Testis (tissue), 5 donors: ENCODE measurements around the gene MRPL40. TPM values are rescaled to one million over a fixed set of nuclear protein-coding genes. Genes with fewer than 3 reads are reported as not detected.

ENCODE experiments used
- DNase-seq: peaks from one replicate; pipeline ENCODE4 v3.0.0-alpha.2; 2019
- H3K27ac ChIP-seq, 2 donors: fragments of 200-600 bp; sonication (generic); one replicate each; pipeline ENCODE4 v1.5.1; 2019
- H3K27me3 ChIP-seq: fragments of 200-600 bp; sonication (generic); one replicate; pipeline ENCODE4 v1.5.1; 2019
- H3K36me3 ChIP-seq: fragments of 200-600 bp; sonication (generic); one replicate; pipeline ENCODE4 v1.5.1; 2017; ENCODE audit warnings: low read depth; ENCODE audit errors: missing control alignments
- H3K4me1 ChIP-seq: fragments of 200-600 bp; sonication (generic); one replicate; pipeline ENCODE4 v1.5.1; 2019
- H3K4me3 ChIP-seq, 2 donors: fragments of 200-600 bp; sonication (generic); one replicate each; pipeline ENCODE4 v1.5.1; 2017 to 2019
- H3K9me3 ChIP-seq: fragments of 200-600 bp; sonication (generic); one replicate; pipeline ENCODE4 v1.5.1; 2017
- POLR2A ChIP-seq: fragments of 450-650 bp; IDR thresholded peaks from one replicate; pipeline ENCODE4 v1.6.1; 2017; ENCODE audit warnings: antibody characterized with exemption, mild to moderate bottlenecking, moderate library complexity
- WGBS, 2 donors: methylation state at CpG; one replicate each; pipeline ENCODE4 v1.1.5; 2018; 5-methylcytosine and 5-hydroxymethylcytosine counted together
- intact Hi-C: fragments of 100-400 bp; cut with DNase I; formaldehyde crosslinking; loops from one replicate; pipeline ENCODE4 v1.15.1; 2023; ENCODE audit warnings: low total_unique reads
- long read RNA-seq, 2 donors: transcript quantifications; one replicate each; lab custom pipeline, GENCODE V29; 2026
- polyA plus RNA-seq: library from polyadenylated mRNA; stranded (reverse); fragments of 350-450 nt; fragmentation: Illumina TruSeq; extraction: RNeasy Lipid Tissue Mini Kit (QIAGEN cat#74804); gene quantifications from one replicate; pipeline ENCODE4 v1.2.3, GENCODE V29; 2014; ENCODE audit warnings: low read depth, low replicate concordance; ENCODE audit not compliant: insufficient read depth
- total RNA-seq, 2 donors: library from RNA; depleted of rRNA; stranded (reverse); fragments of >200 nt; gene quantifications; one replicate each; pipeline ENCODE4 v1.2.3, GENCODE V29; 2016
- TF ChIP-seq, protein P1 (sequence below), 3 experiments: fragments of 450-650 bp in 2 of 3; fragments of 200-600 bp in 1 of 3; sonication (generic) in 1 of 3; IDR thresholded peaks; one replicate each; pipeline ENCODE4 v1.5.1; 2016 to 2019; ENCODE audit warnings: antibody characterized with exemption in 3 of 3, mild to moderate bottlenecking in 2 of 3, moderate library complexity in 1 of 3

Gene MRPL40
- total RNA-seq (10 to 100 TPM; 28.9 to 29.2 TPM), polyA plus RNA-seq (53.8 TPM)
- long read RNA-seq, donor 1, transcript MRPL40-201 (4 exons, 1,387 nt) = major isoform, 48 of 51 reads
- long read RNA-seq, donor 1, partial matches to known transcripts = 0 of 51 reads
- long read RNA-seq, donor 1, other reads (novel, unspliced or antisense) = 0 of 51 reads
- long read RNA-seq, donor 2, transcript MRPL40-201 (4 exons, 1,387 nt) = major isoform, 29 of 31 reads
- long read RNA-seq, donor 2, partial matches to known transcripts = 0 of 31 reads
- long read RNA-seq, donor 2, other reads (novel, unspliced or antisense) = 0 of 31 reads

DNA sequence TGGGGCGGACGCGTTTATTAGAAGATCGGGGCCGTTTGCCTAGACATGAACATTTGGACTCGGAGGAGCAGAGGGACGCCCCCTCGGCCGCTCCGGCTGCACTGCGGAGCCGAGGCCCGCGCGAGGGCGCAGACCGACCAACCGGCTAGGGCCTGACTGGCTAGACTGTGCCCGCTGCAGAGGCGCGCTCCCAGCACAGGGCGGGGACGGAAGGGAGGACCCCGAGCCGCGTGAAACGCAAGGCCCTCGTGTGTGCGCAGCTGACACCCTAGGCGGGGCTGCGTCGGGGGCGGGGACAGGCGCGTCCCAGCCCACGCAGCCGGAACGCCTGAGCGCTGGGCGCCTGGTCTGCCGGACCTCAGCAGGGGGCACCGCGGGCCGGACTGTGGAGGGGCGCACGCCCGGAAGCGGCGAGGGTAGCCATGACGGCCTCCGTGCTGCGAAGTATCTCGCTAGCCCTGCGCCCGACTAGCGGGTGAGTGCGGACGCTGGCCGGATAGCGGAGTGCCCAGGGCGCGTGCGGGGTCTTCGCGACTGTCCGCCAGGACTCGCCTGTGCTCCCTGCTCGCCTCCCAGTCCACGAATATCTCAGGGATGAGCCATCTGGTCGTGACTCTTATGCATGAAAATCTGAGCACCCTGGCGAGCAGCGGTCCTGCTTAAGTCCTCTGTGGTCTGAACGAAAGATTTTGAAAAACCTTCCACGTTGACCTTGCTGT lies at the start of gene MRPL40:
Gene MRPL40 (plus strand): TSS at position 413 of the 719 bp plus-strand sequence. CDS start 10 bp downstream, at position 423.
- no peaks in the 10 kb centered on the region for H3K36me3 ChIP-seq
- H3K9me3 ChIP-seq = no peaks in the 10 kb centered on the region
- peak; percentile 50 for TF ChIP-seq POLR2A
- TF ChIP-seq, protein P1, sequence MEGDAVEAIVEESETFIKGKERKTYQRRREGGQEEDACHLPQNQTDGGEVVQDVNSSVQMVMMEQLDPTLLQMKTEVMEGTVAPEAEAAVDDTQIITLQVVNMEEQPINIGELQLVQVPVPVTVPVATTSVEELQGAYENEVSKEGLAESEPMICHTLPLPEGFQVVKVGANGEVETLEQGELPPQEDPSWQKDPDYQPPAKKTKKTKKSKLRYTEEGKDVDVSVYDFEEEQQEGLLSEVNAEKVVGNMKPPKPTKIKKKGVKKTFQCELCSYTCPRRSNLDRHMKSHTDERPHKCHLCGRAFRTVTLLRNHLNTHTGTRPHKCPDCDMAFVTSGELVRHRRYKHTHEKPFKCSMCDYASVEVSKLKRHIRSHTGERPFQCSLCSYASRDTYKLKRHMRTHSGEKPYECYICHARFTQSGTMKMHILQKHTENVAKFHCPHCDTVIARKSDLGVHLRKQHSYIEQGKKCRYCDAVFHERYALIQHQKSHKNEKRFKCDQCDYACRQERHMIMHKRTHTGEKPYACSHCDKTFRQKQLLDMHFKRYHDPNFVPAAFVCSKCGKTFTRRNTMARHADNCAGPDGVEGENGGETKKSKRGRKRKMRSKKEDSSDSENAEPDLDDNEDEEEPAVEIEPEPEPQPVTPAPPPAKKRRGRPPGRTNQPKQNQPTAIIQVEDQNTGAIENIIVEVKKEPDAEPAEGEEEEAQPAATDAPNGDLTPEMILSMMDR (IDR thresholded peaks at IDR 0.05) = peak in 1 of 3 experiments; percentile 10
- intact Hi-C loops = no loop called here
- H3K27me3 ChIP-seq = no peaks in the 10 kb centered on the region
- WGBS, 2 donors = 0 to 1% methylated on average over 9 to 55 of the region's 74 CpGs
- H3K4me1 ChIP-seq = peaks cover 19% of the 10 kb centered on the region
- DNase-seq = peak; percentile 95
- H3K4me3 ChIP-seq = peak within 1 kb of the TSS; percentile 72 to 91
- H3K27ac ChIP-seq = peak within 1 kb of the TSS; percentile 77 to 94

DNA sequence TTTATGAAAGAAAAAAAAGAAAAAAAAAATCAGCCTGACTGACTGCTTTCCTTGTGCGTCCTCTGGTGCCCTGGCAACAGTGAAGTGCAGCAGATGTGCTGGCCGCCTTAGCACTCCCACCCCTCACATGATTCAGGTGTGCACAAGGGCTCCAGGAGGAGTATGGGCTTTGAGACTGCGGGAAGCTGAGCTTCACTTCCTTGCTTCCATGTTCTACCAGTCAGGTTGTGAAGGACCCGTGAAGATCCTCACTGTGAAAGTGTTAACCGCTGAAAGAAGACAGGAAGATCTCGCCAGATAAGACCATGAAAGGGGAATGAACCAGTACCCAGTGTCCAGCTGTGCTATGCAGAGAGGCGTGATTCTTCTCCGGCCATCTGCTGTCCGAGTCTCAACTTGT lies 49.1 kb upstream of the MRPL40 start:
- H3K9me3 ChIP-seq = no peaks in the 10 kb centered on the region
- no peak overlapping the region for H3K27ac ChIP-seq
- peak; percentile 6 for DNase-seq
- H3K27me3 ChIP-seq = no peaks in the 10 kb centered on the region
- no peaks in the 10 kb centered on the region for H3K4me1 ChIP-seq
- no peak overlapping the region for H3K4me3 ChIP-seq
- TF ChIP-seq, protein P1 (IDR thresholded peaks at IDR 0.05) = no peak
- no peak for TF ChIP-seq POLR2A
- WGBS, 2 donors = 80 to 87% methylated on average over 9 of the region's 9 CpGs
- intact Hi-C loops = no loop called here
- H3K36me3 ChIP-seq = no peaks in the 10 kb centered on the region

DNA sequence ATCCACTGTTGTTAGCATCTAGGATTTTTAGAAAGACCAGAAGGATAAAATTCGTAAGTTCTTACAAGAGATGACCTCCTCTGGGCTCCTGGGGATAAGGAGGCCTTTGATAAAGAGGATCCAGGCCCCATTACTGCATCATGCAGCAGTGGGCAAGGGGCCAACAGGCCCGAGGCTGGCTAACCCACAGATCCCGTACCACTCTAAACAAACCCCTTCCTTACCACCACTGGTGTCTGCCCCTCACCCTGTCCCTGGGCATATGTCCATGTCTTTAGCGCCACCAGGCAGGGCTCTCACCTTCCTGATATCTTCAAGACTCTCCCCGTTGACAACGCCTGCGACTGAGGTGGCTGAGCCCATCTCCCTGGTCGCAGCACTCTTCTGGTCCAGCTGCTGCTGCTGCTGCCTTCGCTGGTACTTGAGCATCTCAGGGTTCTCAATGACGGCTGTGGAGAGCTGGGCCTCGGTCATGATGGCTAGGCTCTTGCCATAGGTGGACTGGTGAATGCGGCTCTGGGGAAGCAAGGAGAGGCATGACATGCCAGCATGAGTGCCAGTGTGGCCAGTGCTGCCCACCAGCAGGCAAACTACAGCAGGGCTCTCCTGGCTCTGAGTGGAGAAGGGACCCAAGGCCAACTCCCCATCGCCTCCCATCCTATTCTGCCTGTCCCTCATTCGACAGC lies 47.0 kb upstream of the MRPL40 start:
- no peak overlapping the region for H3K4me3 ChIP-seq
- no peaks in the 10 kb centered on the region for H3K36me3 ChIP-seq
- no peaks in the 10 kb centered on the region for H3K9me3 ChIP-seq
- 87 to 94% methylated on average over 13 to 14 of the region's 14 CpGs for WGBS, 2 donors
- no peaks in the 10 kb centered on the region for H3K27me3 ChIP-seq
- no peak overlapping the region for H3K27ac ChIP-seq
- TF ChIP-seq, protein P1 (IDR thresholded peaks at IDR 0.05) = no peak
- TF ChIP-seq POLR2A = no peak
- no peak for DNase-seq
- intact Hi-C loops = no loop called here
- H3K4me1 ChIP-seq = no peaks in the 10 kb centered on the region

DNA sequence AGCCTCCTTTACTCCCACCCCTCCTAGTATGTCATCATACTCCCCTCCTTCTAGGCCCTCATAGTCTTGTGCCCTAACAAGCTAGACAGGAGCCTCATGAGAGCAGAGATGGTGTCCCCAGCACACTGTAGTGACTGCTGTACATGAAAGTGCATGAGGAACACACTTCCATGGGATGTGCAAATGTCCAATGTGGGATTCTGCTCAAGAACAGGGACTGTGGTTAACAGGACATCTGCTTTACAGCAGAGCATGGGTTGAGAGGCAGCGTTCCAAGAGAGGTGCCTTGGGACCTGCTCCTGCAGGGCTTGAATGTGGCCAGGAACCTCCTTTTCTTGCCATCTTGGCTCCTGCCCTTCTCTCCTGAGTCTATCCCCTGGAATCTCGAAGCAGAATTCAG lies 46.1 kb upstream of the MRPL40 start:
- Histone ChIP-seq H3K27me3 (no peaks in the 10 kb centered on the region), H3K4me1 (no peaks in the 10 kb centered on the region), H3K27ac (no peak overlapping the region), H3K9me3 (no peaks in the 10 kb centered on the region), H3K36me3 (no peaks in the 10 kb centered on the region), H3K4me3 (no peak overlapping the region)
- WGBS, 2 donors = 88 to 100% methylated on average over 2 of the region's 2 CpGs
- intact Hi-C loops = no loop called here
- no peak for DNase-seq
- TF ChIP-seq POLR2A = no peak
- TF ChIP-seq, protein P1 (IDR thresholded peaks at IDR 0.05) = no peak
